ENCODE measurements around the gene NOD1.

NOD1 gene

DNA sequence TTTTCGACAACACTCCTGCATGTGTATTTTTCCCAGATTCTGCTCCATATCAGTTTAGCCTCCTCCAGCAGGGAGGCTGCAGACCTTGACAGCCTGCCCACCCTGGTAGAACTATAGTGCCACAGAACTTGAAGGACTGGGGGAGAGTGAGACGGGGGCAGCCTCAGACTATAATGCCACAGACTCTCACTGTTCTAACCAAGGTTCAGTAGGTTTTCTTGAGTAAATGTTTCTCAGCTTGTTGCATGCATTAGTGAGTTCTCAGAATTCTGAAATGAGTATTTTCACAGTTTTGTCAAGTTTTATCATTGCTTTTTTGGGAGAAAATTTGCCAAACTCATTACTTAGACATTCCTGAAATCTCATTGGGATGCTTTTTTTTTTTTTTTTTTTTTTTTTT lies 98.3 kb downstream of the NOD1 start:
- Histone ChIP-seq H3K9ac (ENCODE audit: low read depth, low read length) (no peak overlapping the region), H3K27me3 (ENCODE audit: insufficient read depth, low read length, poor library complexity) (no peaks in the 10 kb centered on the region), H2AFZ (ENCODE audit: low read depth, low read length) (no peak overlapping the region), H3K9me3 (ENCODE audit: insufficient read depth, low read length, severe bottlenecking) (no peaks in the 10 kb centered on the region), H3K79me2 (ENCODE audit: insufficient read depth, low read length) (no peaks in the 10 kb centered on the region), H3K4me1 (ENCODE audit: insufficient read depth, low read length) (no peaks in the 10 kb centered on the region), H3K4me3 (ENCODE audit: low read depth in 1 of 2, low read length in 2 of 2) (no peak overlapping the region), H4K20me1 (ENCODE audit: insufficient read depth, low read length) (no peaks in the 10 kb centered on the region), H3K4me2 (ENCODE audit: insufficient read depth, low read length) (no peak overlapping the region), H3K27ac (ENCODE audit: low read length) (no peak overlapping the region), H3K36me3 (ENCODE audit: insufficient read depth, low read length) (0 out of 2 replicates have a peak, but pooled peaks cover 3% of the 10 kb centered on the region)
- ATAC-seq (ENCODE audit: insufficient read depth, low read depth): no peak
- TF ChIP-seq, protein P1, sequence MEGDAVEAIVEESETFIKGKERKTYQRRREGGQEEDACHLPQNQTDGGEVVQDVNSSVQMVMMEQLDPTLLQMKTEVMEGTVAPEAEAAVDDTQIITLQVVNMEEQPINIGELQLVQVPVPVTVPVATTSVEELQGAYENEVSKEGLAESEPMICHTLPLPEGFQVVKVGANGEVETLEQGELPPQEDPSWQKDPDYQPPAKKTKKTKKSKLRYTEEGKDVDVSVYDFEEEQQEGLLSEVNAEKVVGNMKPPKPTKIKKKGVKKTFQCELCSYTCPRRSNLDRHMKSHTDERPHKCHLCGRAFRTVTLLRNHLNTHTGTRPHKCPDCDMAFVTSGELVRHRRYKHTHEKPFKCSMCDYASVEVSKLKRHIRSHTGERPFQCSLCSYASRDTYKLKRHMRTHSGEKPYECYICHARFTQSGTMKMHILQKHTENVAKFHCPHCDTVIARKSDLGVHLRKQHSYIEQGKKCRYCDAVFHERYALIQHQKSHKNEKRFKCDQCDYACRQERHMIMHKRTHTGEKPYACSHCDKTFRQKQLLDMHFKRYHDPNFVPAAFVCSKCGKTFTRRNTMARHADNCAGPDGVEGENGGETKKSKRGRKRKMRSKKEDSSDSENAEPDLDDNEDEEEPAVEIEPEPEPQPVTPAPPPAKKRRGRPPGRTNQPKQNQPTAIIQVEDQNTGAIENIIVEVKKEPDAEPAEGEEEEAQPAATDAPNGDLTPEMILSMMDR (IDR thresholded peaks at IDR 0.05; ENCODE audit: borderline replicate concordance, extremely low read depth, low read length, poor library complexity, severe bottlenecking): no peak
- no peak for TF ChIP-seq EZH2 (IDR thresholded peaks at IDR 0.05; ENCODE audit: borderline replicate concordance, low read depth, low read length, severe bottlenecking)
- DNase-seq: no peak

DNA sequence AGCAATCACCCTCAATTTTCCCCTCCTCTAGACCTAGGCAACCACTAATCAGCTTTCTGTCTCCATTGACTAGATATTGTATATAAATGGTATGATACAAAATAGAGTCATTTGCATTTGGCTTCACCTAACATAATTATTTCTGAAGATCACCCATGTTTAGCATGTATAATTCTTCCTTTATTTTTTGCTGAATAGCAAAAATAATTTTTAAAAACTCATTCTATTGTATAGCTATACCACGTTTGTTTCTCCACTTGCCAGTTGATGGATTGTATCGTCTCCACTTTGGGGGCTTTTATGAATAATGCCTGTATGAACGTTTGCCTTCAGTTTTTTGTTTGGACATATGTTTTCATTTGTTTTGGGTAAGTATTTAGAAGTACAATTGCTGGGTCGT lies 98.8 kb downstream of the NOD1 start:
- no peak for DNase-seq
- TF ChIP-seq EZH2 (IDR thresholded peaks at IDR 0.05; ENCODE audit: borderline replicate concordance, low read depth, low read length, severe bottlenecking): no peak
- TF ChIP-seq, protein P1 (IDR thresholded peaks at IDR 0.05; ENCODE audit: borderline replicate concordance, extremely low read depth, low read length, poor library complexity, severe bottlenecking): no peak

DNA sequence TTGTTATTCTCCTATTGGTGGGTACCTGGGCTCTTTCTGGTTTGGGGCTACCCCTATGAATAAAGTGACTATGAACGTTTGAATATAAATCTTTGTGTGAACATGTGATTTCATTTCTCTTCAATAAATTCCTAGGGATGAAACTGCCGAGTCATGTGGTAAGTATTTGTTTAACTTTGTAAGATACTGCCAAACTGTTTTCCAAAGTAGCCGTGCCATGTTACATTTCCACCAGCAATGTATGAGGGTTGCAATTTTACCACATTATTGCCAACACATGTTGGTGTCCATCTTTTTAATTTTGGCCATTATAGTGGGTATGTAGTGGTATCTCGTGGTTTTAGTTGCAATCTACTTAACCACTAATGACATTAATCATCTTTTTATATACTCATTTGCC lies 99.5 kb downstream of the NOD1 start:
- no peak for DNase-seq

More for the DNA sequence above, 98.8 kb downstream of the NOD1 start:
- Histone ChIP-seq H2AFZ (ENCODE audit: low read depth, low read length) (no peak overlapping the region), H3K79me2 (ENCODE audit: insufficient read depth, low read length) (no peaks in the 10 kb centered on the region), H3K4me2 (ENCODE audit: insufficient read depth, low read length) (no peak overlapping the region), H3K9ac (ENCODE audit: low read depth, low read length) (no peak overlapping the region), H3K36me3 (ENCODE audit: insufficient read depth, low read length) (0 out of 2 replicates have a peak, but pooled peaks cover 3% of the 10 kb centered on the region), H3K27me3 (ENCODE audit: insufficient read depth, low read length, poor library complexity) (no peaks in the 10 kb centered on the region), H3K4me1 (ENCODE audit: insufficient read depth, low read length) (no peaks in the 10 kb centered on the region), H3K4me3 (ENCODE audit: low read depth in 1 of 2, low read length in 2 of 2) (no peak overlapping the region), H4K20me1 (ENCODE audit: insufficient read depth, low read length) (no peaks in the 10 kb centered on the region), H3K27ac (ENCODE audit: low read length) (no peak overlapping the region), H3K9me3 (ENCODE audit: insufficient read depth, low read length, severe bottlenecking) (no peaks in the 10 kb centered on the region)
- ATAC-seq (ENCODE audit: insufficient read depth, low read depth): no peak

More for the DNA sequence above, 99.5 kb downstream of the NOD1 start:
- H3K27ac ChIP-seq (ENCODE audit: low read length): no peak overlapping the region
- no peaks in the 10 kb centered on the region for H3K27me3 ChIP-seq (ENCODE audit: insufficient read depth, low read length, poor library complexity)
- H3K4me1 ChIP-seq (ENCODE audit: insufficient read depth, low read length): no peaks in the 10 kb centered on the region
- TF ChIP-seq, protein P1 (IDR thresholded peaks at IDR 0.05; ENCODE audit: borderline replicate concordance, extremely low read depth, low read length, poor library complexity, severe bottlenecking): no peak
- no peak for TF ChIP-seq EZH2 (IDR thresholded peaks at IDR 0.05; ENCODE audit: borderline replicate concordance, low read depth, low read length, severe bottlenecking)
- 0 out of 2 replicates have a peak, but pooled peaks cover 3% of the 10 kb centered on the region for H3K36me3 ChIP-seq (ENCODE audit: insufficient read depth, low read length)
- no peaks in the 10 kb centered on the region for H3K79me2 ChIP-seq (ENCODE audit: insufficient read depth, low read length)
- H3K4me3 ChIP-seq (ENCODE audit: low read depth in 1 of 2, low read length in 2 of 2): no peak overlapping the region
- H3K9me3 ChIP-seq (ENCODE audit: insufficient read depth, low read length, severe bottlenecking): no peaks in the 10 kb centered on the region
- H3K9ac ChIP-seq (ENCODE audit: low read depth, low read length): no peak overlapping the region
- H2AFZ ChIP-seq (ENCODE audit: low read depth, low read length): no peak overlapping the region
- no peaks in the 10 kb centered on the region for H4K20me1 ChIP-seq (ENCODE audit: insufficient read depth, low read length)
- H3K4me2 ChIP-seq (ENCODE audit: insufficient read depth, low read length): no peak overlapping the region
- no peak for ATAC-seq (ENCODE audit: insufficient read depth, low read depth)
